Measurements from ENCODE around the gene BUB1. TPM values are rescaled to one million over a fixed set of nuclear protein-coding genes. Genes with fewer than 3 reads are reported as not detected.

Gene BUB1
- total and polyA plus RNA-seq, 2 of the 8 experiments (the other 6 are each of a cell fraction or from before 2014, with no cell fraction given) = 48.4 to 113 TPM

- FAIRE-seq = no peak
These were observed 24.0 kb downstream of the BUB1 start for GRCh38 chr2:110653861-110654260.

More at GRCh38 chr2:110653861-110654260, 24.0 kb downstream of the BUB1 start:
- no peak for DNase-seq (ENCODE audit: low read depth in 1 of 2, low spot score in 2 of 2)
- Histone ChIP-seq H3K23ac (ENCODE audit: insufficient read length) (no peak overlapping the region), H2AFZ (ENCODE audit: low read length) (no peak overlapping the region), H3K18ac (ENCODE audit: extremely low read depth, low read length) (no peak overlapping the region), H2BK15ac (ENCODE audit: low read length) (no peak overlapping the region), H3K9me3 (ENCODE audit: insufficient read depth in 2 of 2, low read depth in 1 of 2, low read length in 1 of 2) (no peaks in the 10 kb centered on the region), H3K4me2 (ENCODE audit: insufficient read depth in 1 of 2, low read depth in 2 of 2, low read length in 2 of 2) (no peak overlapping the region), H3K27ac (ENCODE audit: low read depth, low read length) (no peak overlapping the region), H2BK20ac (ENCODE audit: low read length) (no peak overlapping the region), H3K23me2 (ENCODE audit: low read depth, low read length) (no peaks in the 10 kb centered on the region), H3K79me2 (ENCODE audit: control insufficient read depth in 1 of 2, insufficient read depth in 2 of 2, low read length in 2 of 2) (peaks cover 0 to under 1% of the 10 kb centered on the region in 2 experiments; a peak in 1 of 4 replicates), H4K91ac (replicated peaks; ENCODE audit: insufficient read length, low read length) (no peak overlapping the region), H3K56ac (replicated peaks; ENCODE audit: insufficient read length, low read depth, low read length) (no peak overlapping the region), H2AK5ac (ENCODE audit: low read depth, low read length) (no peak overlapping the region), H2BK120ac (replicated peaks; ENCODE audit: low read depth, low read length) (no peak overlapping the region), H2BK12ac (ENCODE audit: low read depth, low read length) (no peak overlapping the region), H3K79me1 (ENCODE audit: low read depth, low read length) (no peaks in the 10 kb centered on the region; the same call in 1 of the 2 replicates), H3K9ac (replicated peaks in 1 of 4; ENCODE audit: extremely low read depth in 1 of 4, low read depth in 3 of 4, low read length in 3 of 4) (no peak overlapping the region), H3K4me1 (replicated peaks in 1 of 4; ENCODE audit: control insufficient read depth in 3 of 4, insufficient read depth in 4 of 4, low read length in 3 of 4) (no peaks in the 10 kb centered on the region), H3K14ac (ENCODE audit: insufficient read length) (no peak overlapping the region), H3K4me3 (ENCODE audit: extremely low read depth in 1 of 4, insufficient read depth in 2 of 4, low read depth in 3 of 4, low read length in 4 of 4) (no peak overlapping the region), H4K5ac (ENCODE audit: insufficient read length, low read depth, low read length) (no peak overlapping the region), H2BK5ac (ENCODE audit: low read depth, low read length) (no peak overlapping the region), H3K36me3 (ENCODE audit: control insufficient read depth in 2 of 4, insufficient read depth in 4 of 4, low read length in 3 of 4) (peaks cover 38 to 100% (median 86%) of the 10 kb centered on the region in 4 experiments), H3K27me3 (replicated peaks in 1 of 4; ENCODE audit: control insufficient read depth in 3 of 4, extremely low read depth in 1 of 4, insufficient read depth in 3 of 4, low read length in 3 of 4) (no peaks in the 10 kb centered on the region), H4K20me1 (replicated peaks in 1 of 2; ENCODE audit: control insufficient read depth in 1 of 2, insufficient read depth in 2 of 2, low read length in 2 of 2) (peaks cover 0 to 5% of the 10 kb centered on the region in 2 experiments), H4K8ac (ENCODE audit: extremely low read depth, insufficient read depth, low read length) (no peak overlapping the region), H3K4ac (replicated peaks; ENCODE audit: insufficient read length, low read depth, low read length) (no peak overlapping the region)
- CTCF ChIA-PET (ENCODE audit: partially characterized antibody) = no interaction called here
- 91% methylated on average over 3 of the region's 3 CpGs; no CpG with 5 or more reads in 1 of the 2 experiments for WGBS, 2 experiments (ENCODE audit: extremely low coverage in 1 of 2, insufficient coverage in 1 of 2, insufficient read length in 1 of 2, insufficient replicate concordance in 2 of 2, low coverage in 1 of 2, low lambda C conversion rate in 2 of 2, missing lambda C conversion rate in 1 of 2)
- no peak for TF ChIP-seq CHD2 (IDR thresholded peaks at IDR 0.05; ENCODE audit: low read length)
- TF ChIP-seq KDM5A (IDR thresholded peaks at IDR 0.05; ENCODE audit: low read length) = no peak
- no peak for TF ChIP-seq RNF2 (IDR thresholded peaks at IDR 0.05; ENCODE audit: borderline replicate concordance, low read depth, low read length, missing control alignments, poor library complexity, severe bottlenecking)
- TF ChIP-seq GABPA (IDR thresholded peaks at IDR 0.05; ENCODE audit: borderline replicate concordance, insufficient read depth, low read length) = no peak
- no peak for TF ChIP-seq CHD1 (IDR thresholded peaks at IDR 0.05; ENCODE audit: low read depth, low read length)
- no peak for TF ChIP-seq SRF (IDR thresholded peaks at IDR 0.05; ENCODE audit: low read depth, low read length)
- POLR2A ChIA-PET (ENCODE audit: partially characterized antibody) = interaction anchor here (0.8 to 0.9 kb wide), 2 partner anchors 13 to 35 kb away, joined by 3 read pairs; no protein-coding TSS in a partner anchor
